ENCODE data around the gene ARHGAP30.

Gene ARHGAP30

GRCh38 chr1:161089251-161089924 lies 19.7 kb upstream of the ARHGAP30 start, which contains the start of gene NECTIN4:
TSS of gene NECTIN4 (minus strand) at chr1:161089558. CDS start at chr1:161089296, 262 bp downstream.
- DNase-seq = no peak

- no peak for DNase-seq
Observed at GRCh38 chr1:161088587-161089110, 19.0 kb upstream of the ARHGAP30 start.

GRCh38 chr1:161086457-161086856 lies 16.8 kb upstream of the ARHGAP30 start:
- DNase-seq = no peak

- no peak for DNase-seq
Observed at GRCh38 chr1:161085165-161085564, 15.5 kb upstream of the ARHGAP30 start.

- no peak for DNase-seq
Observed at GRCh38 chr1:161084597-161084988, 14.9 kb upstream of the ARHGAP30 start.

- DNase-seq = no peak
Observed at GRCh38 chr1:161083748-161084596, 14.3 kb upstream of the ARHGAP30 start.

GRCh38 chr1:161082996-161083747 lies 13.5 kb upstream of the ARHGAP30 start:
- DNase-seq = no peak

- DNase-seq = no peak
Observed at GRCh38 chr1:161082483-161082882, 12.8 kb upstream of the ARHGAP30 start.

GRCh38 chr1:161081519-161081918 lies 11.8 kb upstream of the ARHGAP30 start:
- no peak for DNase-seq

GRCh38 chr1:161080441-161081405 lies 11.0 kb upstream of the ARHGAP30 start:
- no peak for DNase-seq

- no peak for DNase-seq
Observed at GRCh38 chr1:161079436-161080110, 9.9 kb upstream of the ARHGAP30 start.

GRCh38 chr1:161077426-161077825 lies 7.7 kb upstream of the ARHGAP30 start:
- DNase-seq = no peak

GRCh38 chr1:161076410-161076809 lies 6.7 kb upstream of the ARHGAP30 start:
- DNase-seq = no peak

GRCh38 chr1:161074676-161075368 lies 5.1 kb upstream of the ARHGAP30 start:
- no peak for DNase-seq

GRCh38 chr1:161073474-161074121 lies 3.9 kb upstream of the ARHGAP30 start:
- no peak for DNase-seq

GRCh38 chr1:161072751-161073449 lies 3.2 kb upstream of the ARHGAP30 start:
- DNase-seq = no peak

GRCh38 chr1:161071886-161072371 lies 2.2 kb upstream of the ARHGAP30 start:
- DNase-seq = peak; percentile 31

- DNase-seq = no peak
Observed at GRCh38 chr1:161070761-161071160, 1.1 kb upstream of the ARHGAP30 start.

GRCh38 chr1:161069241-161069640 lies 450 bp downstream of the ARHGAP30 start:
- no peak for DNase-seq

Data from T-helper 9 cell (primary cell).